ENCODE measurements around the gene OSTM1.

Gene OSTM1

GRCh38 chr6:108108374-108108773 lies 33.8 kb upstream of the OSTM1 start:
- no peak for TF ChIP-seq CTCF (IDR thresholded peaks at IDR 0.05)

GRCh38 chr6:108107102-108107501 lies 32.6 kb upstream of the OSTM1 start:
- no peak for TF ChIP-seq CTCF (IDR thresholded peaks at IDR 0.05)

- TF ChIP-seq CTCF (IDR thresholded peaks at IDR 0.05), result no peak
Observed at GRCh38 chr6:108106694-108107093, 32.2 kb upstream of the OSTM1 start.

- TF ChIP-seq CTCF (IDR thresholded peaks at IDR 0.05), result no peak
Observed at GRCh38 chr6:108106261-108106660, 31.7 kb upstream of the OSTM1 start.

GRCh38 chr6:108105571-108105970 lies 31.0 kb upstream of the OSTM1 start:
- no peak for TF ChIP-seq CTCF (IDR thresholded peaks at IDR 0.05)

GRCh38 chr6:108102965-108103364 lies 28.4 kb upstream of the OSTM1 start:
- TF ChIP-seq CTCF (IDR thresholded peaks at IDR 0.05), result no peak

GRCh38 chr6:108100003-108100402 lies 25.5 kb upstream of the OSTM1 start:
- no peak for TF ChIP-seq CTCF (IDR thresholded peaks at IDR 0.05)

GRCh38 chr6:108097882-108098281 lies 23.3 kb upstream of the OSTM1 start:
- no peak for TF ChIP-seq CTCF (IDR thresholded peaks at IDR 0.05)
